B cell (primary cell): Measurements from ENCODE around the gene SMC6.

Experiments used
- CTCF ChIP-seq: fragments of 200-600 bp; IDR thresholded peaks from one replicate; pipeline ENCODE4 v1.8.0; 2022; ENCODE audit warnings: antibody characterized with exemption, mild to moderate bottlenecking
- EZH2 ChIP-seq: IDR thresholded peaks from 2 replicates; pipeline ENCODE4 v1.6.1; 2012; ENCODE audit warnings: borderline replicate concordance, low read depth, mild to moderate bottlenecking, moderate library complexity, low read length; ENCODE audit not compliant: insufficient read depth, poor library complexity, severe bottlenecking

- TF ChIP-seq CTCF, result no peak
- no peak for TF ChIP-seq EZH2
Measured at GRCh38 chr2:17752892-17753802, 463 bp downstream of the SMC6 start.
